IMR-90 (cell line): ENCODE results near the gene HSD17B4.
"Not testable (repeated sequence)": the region's sequence is repeated elsewhere in the genome, so short reads cannot be mapped to it uniquely, and the experiment has no call there.

Experiments
- BHLHE40 ChIP-seq: fragments of 150-350 bp; IDR thresholded peaks from 2 replicates; pipeline ENCODE4 v1.6.1; 2016; ENCODE audit warnings: mild to moderate bottlenecking, low read depth, low read length
- CEBPB ChIP-seq: IDR thresholded peaks from 2 replicates; pipeline ENCODE4 v1.6.1; 2012; ENCODE audit warnings: low read depth, low read length, improper control_type of control experiment
- FOS ChIP-seq: fragments of 150-350 bp; IDR thresholded peaks from 2 replicates; pipeline ENCODE4 v1.6.1; 2016; ENCODE audit warnings: low read depth, low read length
- MAFK ChIP-seq: IDR thresholded peaks from 2 replicates; pipeline ENCODE4 v1.6.1; 2012; ENCODE audit warnings: low read depth, low read length, improper control_type of control experiment
- MXI1 ChIP-seq: IDR thresholded peaks from 2 replicates; pipeline ENCODE4 v1.6.1; 2012; ENCODE audit warnings: low read depth, mild to moderate bottlenecking, low read length, moderate library complexity, borderline replicate concordance
- POLR2A ChIP-seq: IDR thresholded peaks from 2 replicates; pipeline ENCODE4 v1.6.1; 2012; ENCODE audit warnings: mild to moderate bottlenecking, low read depth, low read length
- RAD21 ChIP-seq: IDR thresholded peaks from 2 replicates; pipeline ENCODE4 v1.6.1; 2012; ENCODE audit warnings: low read length, improper control_type of control experiment
- RCOR1 ChIP-seq: IDR thresholded peaks from 2 replicates; pipeline ENCODE4 v1.6.1; 2012; ENCODE audit warnings: mild to moderate bottlenecking, low read length, improper control_type of control experiment; ENCODE audit not compliant: insufficient replicate concordance
- RFX5 ChIP-seq: IDR thresholded peaks from 2 replicates; pipeline ENCODE4 v1.8.0; 2012; ENCODE audit warnings: low read depth, mild to moderate bottlenecking, low read length, moderate library complexity
- SMC3 ChIP-seq: fragments of 150-350 bp; IDR thresholded peaks from 2 replicates; pipeline ENCODE4 v1.6.1; 2016; ENCODE audit warnings: low read depth, mild to moderate bottlenecking, antibody characterized with exemption, low read length, moderate library complexity
- TF ChIP-seq, protein P1 (sequence below): conservative IDR thresholded peaks from 2 replicates; pipeline ENCODE4 v1.5.1; 2012; ENCODE audit warnings: mild to moderate bottlenecking, low read depth, low read length, improper control_type of control experiment
- TF ChIP-seq, protein P2 (sequence below): fragments of 150-350 bp; IDR thresholded peaks from 2 replicates; pipeline ENCODE4 v1.6.1; 2016; ENCODE audit warnings: low read depth, mild to moderate bottlenecking, low read length, moderate library complexity, borderline replicate concordance

DNA sequence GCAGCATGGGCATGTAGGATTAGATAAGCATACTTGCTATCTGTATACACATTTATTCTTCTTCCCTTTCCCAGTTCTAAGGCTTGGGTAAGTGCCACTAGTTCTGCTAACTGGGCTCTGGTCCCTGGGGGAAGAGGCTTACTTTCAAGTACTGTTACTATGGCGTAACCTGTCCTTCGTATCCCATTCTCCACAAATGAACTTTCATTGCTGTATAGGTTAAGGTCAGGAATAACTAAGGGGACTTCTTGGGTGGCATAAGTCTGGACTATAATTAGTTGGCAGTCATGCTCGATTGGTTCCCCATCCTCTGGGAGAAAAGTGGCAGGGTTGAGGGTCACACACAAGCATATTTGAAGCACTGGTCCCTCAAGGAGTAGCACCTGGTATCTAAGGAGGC is 23.7 kb upstream of the HSD17B4 start:
- TF ChIP-seq, protein P1, sequence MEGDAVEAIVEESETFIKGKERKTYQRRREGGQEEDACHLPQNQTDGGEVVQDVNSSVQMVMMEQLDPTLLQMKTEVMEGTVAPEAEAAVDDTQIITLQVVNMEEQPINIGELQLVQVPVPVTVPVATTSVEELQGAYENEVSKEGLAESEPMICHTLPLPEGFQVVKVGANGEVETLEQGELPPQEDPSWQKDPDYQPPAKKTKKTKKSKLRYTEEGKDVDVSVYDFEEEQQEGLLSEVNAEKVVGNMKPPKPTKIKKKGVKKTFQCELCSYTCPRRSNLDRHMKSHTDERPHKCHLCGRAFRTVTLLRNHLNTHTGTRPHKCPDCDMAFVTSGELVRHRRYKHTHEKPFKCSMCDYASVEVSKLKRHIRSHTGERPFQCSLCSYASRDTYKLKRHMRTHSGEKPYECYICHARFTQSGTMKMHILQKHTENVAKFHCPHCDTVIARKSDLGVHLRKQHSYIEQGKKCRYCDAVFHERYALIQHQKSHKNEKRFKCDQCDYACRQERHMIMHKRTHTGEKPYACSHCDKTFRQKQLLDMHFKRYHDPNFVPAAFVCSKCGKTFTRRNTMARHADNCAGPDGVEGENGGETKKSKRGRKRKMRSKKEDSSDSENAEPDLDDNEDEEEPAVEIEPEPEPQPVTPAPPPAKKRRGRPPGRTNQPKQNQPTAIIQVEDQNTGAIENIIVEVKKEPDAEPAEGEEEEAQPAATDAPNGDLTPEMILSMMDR: not testable (repeated sequence)
- not testable (repeated sequence) for TF ChIP-seq RAD21, SMC3, POLR2A, BHLHE40, FOS, MXI1, MAFK, RFX5, RCOR1, CEBPB
- TF ChIP-seq, protein P2, sequence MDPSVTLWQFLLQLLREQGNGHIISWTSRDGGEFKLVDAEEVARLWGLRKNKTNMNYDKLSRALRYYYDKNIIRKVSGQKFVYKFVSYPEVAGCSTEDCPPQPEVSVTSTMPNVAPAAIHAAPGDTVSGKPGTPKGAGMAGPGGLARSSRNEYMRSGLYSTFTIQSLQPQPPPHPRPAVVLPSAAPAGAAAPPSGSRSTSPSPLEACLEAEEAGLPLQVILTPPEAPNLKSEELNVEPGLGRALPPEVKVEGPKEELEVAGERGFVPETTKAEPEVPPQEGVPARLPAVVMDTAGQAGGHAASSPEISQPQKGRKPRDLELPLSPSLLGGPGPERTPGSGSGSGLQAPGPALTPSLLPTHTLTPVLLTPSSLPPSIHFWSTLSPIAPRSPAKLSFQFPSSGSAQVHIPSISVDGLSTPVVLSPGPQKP: not testable (repeated sequence)
